ENCODE results near the gene PTPRT. TPM values are rescaled to one million over a fixed set of nuclear protein-coding genes. Genes with fewer than 3 reads are reported as not detected.

PTPRT gene
- total RNA-seq, 2 experiments from 2014 or later: not detected

DNA sequence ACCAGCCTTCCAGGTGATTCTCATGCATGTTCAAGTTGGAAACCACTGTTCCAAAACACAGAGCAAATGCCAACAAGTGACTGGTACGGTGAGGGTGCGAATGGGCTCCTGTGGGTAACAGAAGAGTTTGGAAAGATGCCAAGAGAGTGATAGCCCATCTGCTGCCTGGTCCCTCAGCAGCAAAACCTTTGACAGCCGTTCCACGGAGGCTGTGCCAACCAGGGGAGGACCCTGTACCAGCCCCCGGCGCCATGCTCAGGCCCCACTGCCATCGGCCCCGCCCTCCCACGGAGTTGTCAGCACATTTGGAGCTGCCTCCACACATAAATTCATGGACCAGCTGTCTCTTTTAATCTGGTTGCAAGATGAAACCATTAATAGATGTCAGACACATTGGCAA lies 4.4 kb upstream of the PTPRT start:
- DNase-seq: no peak
- no peak for ATAC-seq (ENCODE audit: low read depth)
- H3K36me3 Mint-ChIP-seq: no peaks in the 10 kb centered on the region
- peaks cover 21% of the 10 kb centered on the region for H3K27me3 Mint-ChIP-seq
- no peak overlapping the region for H3K4me3 Mint-ChIP-seq
- no peaks in the 10 kb centered on the region for H3K9me3 Mint-ChIP-seq
- no peaks in the 10 kb centered on the region for H3K4me1 Mint-ChIP-seq
- no peak overlapping the region for H3K27ac Mint-ChIP-seq
- POLR2A ChIA-PET: no interaction called here

DNA sequence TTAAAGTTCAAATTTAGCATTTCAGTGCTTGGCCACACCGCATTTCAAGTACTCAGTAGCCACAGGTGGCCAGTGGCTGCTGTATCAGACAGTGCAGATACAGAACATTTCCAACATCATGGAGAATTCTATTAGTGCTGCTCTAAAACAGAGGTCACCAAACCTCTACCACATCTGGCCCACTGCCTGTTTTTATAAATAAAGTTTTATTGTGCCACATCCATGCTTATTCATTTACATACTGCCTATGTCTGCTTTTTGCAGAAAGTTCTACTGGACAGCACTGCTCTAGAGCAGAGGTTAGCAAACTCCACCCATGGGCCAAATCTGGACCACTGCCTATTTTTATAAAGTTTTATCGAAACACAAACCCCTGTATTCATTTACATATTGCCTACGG lies 3.7 kb upstream of the PTPRT start:
- POLR2A ChIA-PET: no interaction called here
- Mint-ChIP-seq H3K27ac (no peak overlapping the region), H3K4me3 (no peak overlapping the region), H3K36me3 (no peaks in the 10 kb centered on the region), H3K9me3 (no peaks in the 10 kb centered on the region), H3K27me3 (peaks cover 27% of the 10 kb centered on the region), H3K4me1 (no peaks in the 10 kb centered on the region)
- no peak for ATAC-seq (ENCODE audit: low read depth)
- no peak for DNase-seq

DNA sequence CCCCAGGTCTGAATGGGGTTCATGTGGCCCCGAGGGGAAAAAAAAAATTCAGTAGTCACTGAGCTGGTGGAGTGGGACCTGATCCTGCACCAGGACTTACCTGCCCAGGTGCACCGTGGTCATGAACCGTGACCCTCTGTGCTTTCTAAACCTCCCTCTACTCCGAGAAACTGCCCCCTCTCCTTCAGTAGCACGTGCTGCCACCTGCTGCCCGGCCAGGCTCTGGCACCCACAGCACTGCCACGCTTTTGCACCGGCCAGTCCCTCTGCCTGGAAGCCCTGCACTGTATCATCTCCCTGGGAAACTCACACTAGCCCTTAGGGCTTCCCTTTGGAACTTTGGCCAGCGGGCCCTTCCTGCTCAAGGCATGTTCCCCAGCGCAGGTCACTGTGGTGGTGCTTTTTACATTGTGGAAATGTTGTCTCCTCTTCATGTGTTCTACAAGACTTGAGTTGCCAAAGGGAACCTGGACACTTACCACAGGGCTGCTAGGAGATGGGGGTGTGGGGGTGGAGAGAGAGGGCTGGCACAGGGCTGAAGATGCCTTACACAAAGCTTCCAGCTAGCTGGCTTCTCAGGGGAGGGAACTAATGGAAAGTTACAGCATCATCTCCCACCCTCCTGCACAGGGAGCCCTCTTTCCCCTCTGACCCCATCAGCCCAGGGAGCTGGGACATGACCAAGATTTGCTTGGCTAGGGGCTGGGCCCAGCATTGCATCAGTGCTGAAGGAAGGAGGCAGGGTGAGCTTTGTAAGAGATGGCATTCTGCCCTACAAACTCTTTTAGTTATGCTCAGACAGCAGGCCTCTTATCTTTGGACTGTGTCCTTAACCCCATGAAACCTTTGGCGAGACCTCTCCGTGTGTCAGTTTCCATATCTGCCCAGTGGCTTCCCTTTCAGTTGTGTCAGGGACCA lies 2.5 kb upstream of the PTPRT start:
- Mint-ChIP-seq H3K27me3 (peaks cover 39% of the 10 kb centered on the region), H3K27ac (no peak overlapping the region), H3K4me3 (no peak overlapping the region), H3K4me1 (no peaks in the 10 kb centered on the region), H3K36me3 (no peaks in the 10 kb centered on the region), H3K9me3 (no peaks in the 10 kb centered on the region)
- POLR2A ChIA-PET: no interaction called here
- ATAC-seq (ENCODE audit: low read depth) (no peak), DNase-seq (no peak)

DNA sequence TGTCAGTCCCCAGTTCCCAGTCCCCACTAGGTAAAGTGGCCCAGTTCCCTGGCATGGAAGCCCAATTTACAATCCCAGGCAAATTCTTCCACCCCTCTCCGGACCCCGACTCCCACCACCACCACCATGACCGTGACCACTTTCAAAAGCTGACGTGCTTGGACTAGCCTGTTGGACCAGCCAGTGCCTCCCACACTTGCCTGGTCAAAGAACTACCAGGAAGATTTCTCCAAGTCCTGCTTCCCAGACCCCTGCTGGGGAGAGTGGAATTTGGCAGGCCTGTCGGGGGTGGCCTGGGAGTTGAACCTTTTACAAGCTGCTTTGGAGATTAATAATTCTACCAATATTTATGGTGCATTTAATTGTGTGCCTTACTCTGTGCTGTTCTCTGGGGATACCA lies 1.4 kb upstream of the PTPRT start:
- Mint-ChIP-seq H3K4me1 (no peaks in the 10 kb centered on the region), H3K27me3 (peaks cover 39% of the 10 kb centered on the region), H3K27ac (no peak overlapping the region), H3K9me3 (no peaks in the 10 kb centered on the region), H3K36me3 (no peaks in the 10 kb centered on the region), H3K4me3 (no peak overlapping the region)
- no peak for DNase-seq
- ATAC-seq (ENCODE audit: low read depth): no peak
- POLR2A ChIA-PET: no interaction called here

DNA sequence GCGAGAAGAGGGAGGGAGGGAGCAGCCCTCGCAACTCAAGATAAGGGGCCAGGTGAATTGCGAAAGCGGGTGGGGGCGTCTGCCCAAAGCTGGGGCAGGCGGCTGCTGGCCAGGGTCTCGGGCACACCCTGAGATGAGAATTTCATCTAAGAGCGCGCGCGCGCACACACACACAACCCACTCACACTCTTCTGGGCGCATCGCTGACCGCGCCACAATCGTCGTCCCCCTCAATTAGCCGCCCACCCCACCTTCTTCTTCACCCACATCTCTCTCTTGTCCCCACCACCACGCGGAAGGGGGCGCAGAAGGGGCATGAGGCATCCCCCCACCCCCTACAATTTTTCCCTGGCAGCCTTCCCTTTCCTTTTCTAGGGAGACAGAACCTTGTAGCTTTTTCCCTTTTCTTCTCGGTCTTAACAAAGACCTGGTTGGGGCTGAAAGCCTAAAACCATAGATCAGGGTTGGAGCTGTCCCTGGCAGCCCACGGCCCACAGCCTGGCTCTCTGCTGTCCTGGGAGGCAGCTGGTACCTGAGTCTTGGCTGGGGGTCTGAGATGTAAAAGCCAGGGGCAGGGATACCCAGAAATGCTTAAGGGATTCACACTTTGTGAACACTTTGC lies 737 bp upstream of the PTPRT start:
- Mint-ChIP-seq H3K27me3 (peaks cover 39% of the 10 kb centered on the region), H3K9me3 (no peaks in the 10 kb centered on the region), H3K4me3 (no peak overlapping the region), H3K36me3 (no peaks in the 10 kb centered on the region), H3K27ac (no peak overlapping the region), H3K4me1 (no peaks in the 10 kb centered on the region)
- ATAC-seq (ENCODE audit: low read depth) (no peak), DNase-seq (no peak)
- POLR2A ChIA-PET: no interaction called here

DNA sequence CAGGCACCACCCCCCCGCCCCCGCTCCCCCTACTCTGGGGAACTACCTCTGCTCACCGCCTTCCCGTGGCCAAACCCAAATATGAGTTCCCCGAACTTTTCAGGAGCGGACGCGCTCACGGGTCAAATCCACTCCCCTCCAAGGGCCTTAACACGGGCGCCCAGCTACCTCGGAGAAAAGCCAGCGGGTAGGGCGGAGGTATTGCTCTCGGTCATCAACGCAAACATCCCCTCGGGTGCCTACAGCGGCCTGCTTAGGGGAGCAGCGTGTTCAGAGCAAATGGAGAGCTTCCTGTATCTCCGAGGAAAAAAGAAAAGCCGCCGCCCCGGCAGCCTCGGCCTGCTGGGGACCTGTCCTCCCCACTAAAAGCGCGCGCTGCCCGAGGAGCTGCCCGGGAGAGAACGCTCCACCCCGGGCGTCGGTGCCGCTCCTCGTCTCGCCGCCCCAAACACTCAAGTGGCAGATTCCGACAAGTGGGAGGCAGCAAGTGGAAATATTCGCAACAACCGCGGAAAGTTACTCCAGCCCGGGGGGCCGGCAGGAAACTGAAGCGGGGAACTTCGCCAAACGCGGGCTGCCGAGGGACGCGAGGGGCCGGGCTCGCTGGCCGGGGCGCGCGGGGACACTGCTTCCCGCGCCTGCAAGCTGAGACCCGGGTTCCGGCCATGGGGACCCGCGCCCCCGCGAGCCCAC lies 699 bp downstream of the PTPRT start:
- H3K9me3 Mint-ChIP-seq: no peaks in the 10 kb centered on the region
- H3K27me3 Mint-ChIP-seq: peaks cover 42% of the 10 kb centered on the region

DNA sequence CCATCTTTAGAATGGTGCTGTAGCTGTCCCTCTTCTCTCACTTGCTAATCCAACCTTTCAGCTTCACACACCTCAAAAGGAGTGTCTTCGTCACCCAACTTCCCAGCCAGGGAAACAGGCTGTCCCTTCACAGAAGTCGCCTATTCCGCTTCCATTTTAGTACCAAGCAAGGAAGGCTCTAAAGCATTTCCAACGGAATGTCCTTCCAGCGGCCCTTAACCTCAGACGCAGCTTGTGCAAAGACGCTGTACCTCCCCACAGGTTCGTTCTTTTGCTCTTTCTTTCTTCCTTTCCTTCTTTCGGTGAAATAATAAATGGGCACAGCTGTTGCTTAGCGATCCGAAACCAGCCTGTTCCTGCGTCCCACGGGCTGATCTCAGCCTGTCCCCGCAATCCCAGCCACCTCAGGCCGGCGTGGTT lies 1.5 kb downstream of the PTPRT start:
- no peak for ATAC-seq (ENCODE audit: low read depth)
- no peak overlapping the region for H3K4me3 Mint-ChIP-seq

More for the DNA sequence above, 699 bp downstream of the PTPRT start:
- Mint-ChIP-seq H3K4me1 (no peaks in the 10 kb centered on the region), H3K27ac (no peak overlapping the region), H3K36me3 (no peaks in the 10 kb centered on the region), H3K4me3 (no peak overlapping the region)
- no peak for DNase-seq
- POLR2A ChIA-PET: no interaction called here
- no peak for ATAC-seq (ENCODE audit: low read depth)

DNA sequence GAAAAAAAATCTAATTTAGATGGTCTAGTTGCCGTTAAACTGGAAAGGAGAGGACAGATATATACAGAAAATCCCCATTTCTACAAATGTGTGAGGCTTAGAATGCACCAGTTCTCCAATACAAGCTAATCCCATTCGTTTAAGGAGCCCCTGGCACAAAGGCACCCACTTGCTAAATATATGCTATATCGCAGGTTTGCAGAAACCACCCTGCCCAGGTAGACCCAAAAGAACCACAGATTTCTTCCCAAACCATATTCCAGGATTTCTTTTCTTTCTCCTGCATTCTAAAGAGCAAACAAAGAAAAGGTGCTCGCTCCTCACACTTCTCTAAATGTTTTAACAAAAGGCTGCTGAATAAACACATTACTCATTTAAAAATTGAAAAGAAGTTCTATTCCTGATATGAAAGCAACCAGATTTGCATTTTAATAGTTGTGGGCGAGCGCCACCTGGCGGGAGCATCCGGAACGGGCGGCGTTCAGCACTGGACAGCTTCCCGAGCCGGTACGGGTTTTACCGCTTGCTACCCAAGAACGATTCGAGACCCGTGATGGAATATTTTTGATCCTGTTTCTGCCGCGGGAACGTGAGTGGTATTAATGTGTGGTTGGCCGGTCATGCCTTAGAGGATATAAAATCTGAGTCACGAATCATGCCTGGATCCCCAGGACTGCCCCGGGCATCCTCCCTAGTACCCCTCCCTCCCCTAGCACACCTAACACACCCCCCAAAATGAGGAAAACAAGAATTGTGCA lies 2.1 kb downstream of the PTPRT start:
- Mint-ChIP-seq H3K4me1 (no peaks in the 10 kb centered on the region), H3K27me3 (peaks cover 42% of the 10 kb centered on the region), H3K4me3 (no peak overlapping the region), H3K36me3 (no peaks in the 10 kb centered on the region), H3K27ac (no peak overlapping the region), H3K9me3 (no peaks in the 10 kb centered on the region)
- ATAC-seq (ENCODE audit: low read depth) (peak; percentile 52), DNase-seq (peak; percentile 79)
- POLR2A ChIA-PET: no interaction called here

More for the DNA sequence above, 1.5 kb downstream of the PTPRT start:
- Mint-ChIP-seq H3K27ac (no peak overlapping the region), H3K36me3 (no peaks in the 10 kb centered on the region), H3K4me1 (no peaks in the 10 kb centered on the region), H3K27me3 (peaks cover 42% of the 10 kb centered on the region), H3K9me3 (no peaks in the 10 kb centered on the region)
- DNase-seq: no peak
- POLR2A ChIA-PET: no interaction called here

DNA sequence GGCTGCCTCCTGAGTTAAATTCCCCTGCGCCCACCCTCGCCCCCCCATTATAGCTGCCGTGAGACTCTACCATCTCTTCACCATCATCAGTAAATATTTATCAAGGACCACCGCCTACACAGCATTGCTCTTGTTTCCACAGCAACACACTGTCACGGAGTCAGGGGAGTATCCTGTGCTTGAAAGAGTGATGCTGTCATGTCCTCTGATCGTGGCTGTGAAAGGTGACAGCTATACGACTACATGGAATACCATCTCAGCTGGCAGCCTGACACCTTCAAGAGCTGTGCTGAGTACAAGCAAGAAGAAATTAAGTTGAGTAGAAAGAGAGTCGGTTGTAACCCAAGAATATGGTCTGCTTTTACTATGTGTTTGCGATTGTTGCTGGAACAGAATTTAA lies 3.4 kb downstream of the PTPRT start:
- H3K9me3 Mint-ChIP-seq: no peaks in the 10 kb centered on the region
- POLR2A ChIA-PET: no interaction called here
- no peaks in the 10 kb centered on the region for H3K36me3 Mint-ChIP-seq
- H3K4me3 Mint-ChIP-seq: no peak overlapping the region
- ATAC-seq (ENCODE audit: low read depth) (no peak), DNase-seq (no peak)
- no peaks in the 10 kb centered on the region for H3K4me1 Mint-ChIP-seq
- H3K27ac Mint-ChIP-seq: no peak overlapping the region
- peaks cover 32% of the 10 kb centered on the region for H3K27me3 Mint-ChIP-seq

DNA sequence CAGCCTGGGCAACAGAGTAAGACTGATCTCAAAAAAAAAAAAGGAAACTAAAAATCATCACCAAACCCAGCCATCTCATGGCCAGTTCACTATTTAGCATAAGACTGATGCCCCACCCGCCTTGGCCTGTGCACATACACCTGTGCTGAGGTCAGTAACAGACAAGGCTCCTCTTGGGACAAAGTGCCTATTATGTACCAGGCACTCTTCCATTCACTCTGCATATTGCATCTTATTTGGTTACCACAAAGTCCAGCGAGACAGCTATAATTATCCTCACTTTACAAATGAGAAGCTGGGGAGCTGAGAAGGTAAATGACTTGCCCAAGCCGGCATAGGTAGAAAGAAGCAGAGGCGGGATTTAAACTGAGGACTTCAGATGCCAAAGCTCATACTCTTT lies 3.8 kb downstream of the PTPRT start:
- no peaks in the 10 kb centered on the region for H3K9me3 Mint-ChIP-seq
- no peak for ATAC-seq (ENCODE audit: low read depth)
- POLR2A ChIA-PET: no interaction called here
- peaks cover 29% of the 10 kb centered on the region for H3K27me3 Mint-ChIP-seq
- no peak for DNase-seq
- no peak overlapping the region for H3K4me3 Mint-ChIP-seq
- H3K27ac Mint-ChIP-seq: no peak overlapping the region
- H3K36me3 Mint-ChIP-seq: no peaks in the 10 kb centered on the region
- H3K4me1 Mint-ChIP-seq: no peaks in the 10 kb centered on the region

DNA sequence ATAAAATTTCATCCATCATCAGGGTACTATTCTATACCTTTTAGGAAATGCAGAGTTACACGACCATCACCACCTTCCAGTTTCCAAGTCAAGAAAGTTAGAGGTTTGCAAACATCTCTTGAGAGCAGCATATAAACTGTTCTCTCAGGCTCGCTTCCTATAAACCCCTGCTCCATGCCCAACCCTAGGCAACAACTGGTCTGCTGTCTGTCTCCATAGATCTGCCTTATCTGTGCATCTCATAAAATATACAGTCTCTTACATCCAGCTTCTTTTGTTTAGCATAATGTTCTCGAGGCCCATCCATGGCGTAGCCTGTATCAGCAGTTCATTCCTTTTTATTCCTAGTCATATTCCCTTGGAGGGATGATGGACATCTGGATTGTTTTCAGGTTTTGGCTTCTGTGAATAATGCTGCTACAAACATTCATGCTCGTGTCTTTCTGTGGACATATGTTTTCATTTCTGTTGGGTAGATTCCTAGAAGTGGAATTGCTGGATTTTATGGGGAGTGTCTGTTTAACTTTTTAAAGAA lies 6.1 kb downstream of the PTPRT start:
- DNase-seq: no peak
- ATAC-seq (ENCODE audit: low read depth): no peak
- Mint-ChIP-seq H3K27ac (no peak overlapping the region), H3K36me3 (no peaks in the 10 kb centered on the region), H3K9me3 (no peaks in the 10 kb centered on the region), H3K27me3 (peaks cover 16% of the 10 kb centered on the region), H3K4me1 (no peaks in the 10 kb centered on the region), H3K4me3 (no peak overlapping the region)
- POLR2A ChIA-PET: no interaction called here

DNA sequence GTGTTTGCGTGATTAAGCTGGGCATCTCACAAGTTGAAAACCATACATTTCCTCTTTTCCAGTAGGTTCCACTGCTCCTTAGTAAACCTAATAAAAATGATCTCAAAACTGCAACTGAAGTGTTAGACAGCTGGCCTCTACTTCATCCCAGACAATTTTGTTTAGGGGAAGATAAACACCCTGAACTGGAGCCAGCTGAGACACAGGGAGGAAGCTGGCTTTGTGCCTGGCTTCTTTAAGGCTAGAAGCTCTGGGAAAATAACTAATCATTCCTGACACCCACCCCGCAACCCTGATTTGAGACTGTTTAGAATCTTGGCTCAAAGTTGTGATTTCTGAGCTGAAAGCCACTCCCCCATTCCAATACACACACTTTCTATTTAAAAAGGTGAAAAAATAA lies 11.6 kb downstream of the PTPRT start:
- no peak overlapping the region for H3K4me3 Mint-ChIP-seq
- H3K9me3 Mint-ChIP-seq: no peaks in the 10 kb centered on the region
- no peaks in the 10 kb centered on the region for H3K27me3 Mint-ChIP-seq
- no peaks in the 10 kb centered on the region for H3K4me1 Mint-ChIP-seq
- POLR2A ChIA-PET: no interaction called here
- no peak for DNase-seq
- H3K27ac Mint-ChIP-seq: no peak overlapping the region
- H3K36me3 Mint-ChIP-seq: no peaks in the 10 kb centered on the region
- ATAC-seq (ENCODE audit: low read depth): no peak

DNA sequence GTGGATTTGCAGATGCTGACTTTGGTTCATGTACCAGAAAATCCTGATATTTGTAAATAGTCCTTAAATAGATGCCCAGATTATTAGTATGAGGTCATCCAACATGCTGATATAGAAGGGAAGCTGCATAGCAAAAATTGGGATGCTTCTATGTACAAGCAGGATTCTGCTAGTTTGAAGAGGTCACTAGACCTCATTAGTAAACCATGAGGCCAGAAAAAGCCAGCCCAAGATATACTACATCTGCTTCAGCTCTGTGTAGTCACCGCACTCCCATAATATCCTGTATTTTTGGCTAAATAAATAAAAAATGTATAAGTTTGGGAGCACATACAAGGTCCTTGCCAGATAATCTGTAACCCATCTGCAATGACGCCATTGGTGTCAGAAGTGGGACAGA lies 13.0 kb downstream of the PTPRT start:
- Mint-ChIP-seq H3K36me3 (no peaks in the 10 kb centered on the region), H3K27me3 (no peaks in the 10 kb centered on the region), H3K9me3 (no peaks in the 10 kb centered on the region), H3K27ac (no peak overlapping the region), H3K4me3 (no peak overlapping the region), H3K4me1 (no peaks in the 10 kb centered on the region)
- POLR2A ChIA-PET: no interaction called here
- DNase-seq (no peak), ATAC-seq (ENCODE audit: low read depth) (no peak)

All from activated naive CD8-positive, alpha-beta T cell treated with anti-CD3 and anti-CD28 coated beads, Interleukin-2, amount 10 ng/mL, durations not matched to agents 7 days and 5 days (primary cell).